Trophoblast cell (in vitro differentiated cells and primary cell): ENCODE results near the gene FANCC.

Experiments used
- DNase-seq, 2 donors: peaks; one replicate each; pipeline ENCODE4 v3.0.0-alpha.2; 2016
- H2AFZ ChIP-seq: 2 replicates; pipeline ENCODE4 v1.6.1; 2013; ENCODE audit warnings: low read length, moderate library complexity, mild to moderate bottlenecking; ENCODE audit not compliant: insufficient read depth, poor library complexity
- H2AK5ac ChIP-seq: 2 replicates; pipeline ENCODE4 v1.6.1; 2013; ENCODE audit warnings: mild to moderate bottlenecking, low read length
- H2BK120ac ChIP-seq: 2 replicates; pipeline ENCODE4 v1.6.1; 2013; ENCODE audit warnings: low read length, mild to moderate bottlenecking, moderate library complexity; ENCODE audit not compliant: insufficient read depth, poor library complexity
- H2BK12ac ChIP-seq: 2 replicates; pipeline ENCODE4 v1.6.1; 2013; ENCODE audit warnings: mild to moderate bottlenecking, low read length, moderate library complexity
- H2BK5ac ChIP-seq: 2 replicates; pipeline ENCODE4 v1.6.1; 2013; ENCODE audit warnings: low read length, low read depth, moderate library complexity, mild to moderate bottlenecking; ENCODE audit not compliant: poor library complexity
- H3K14ac ChIP-seq: 2 replicates; pipeline ENCODE4 v1.6.1; 2013; ENCODE audit warnings: mild to moderate bottlenecking, low read length
- H3K18ac ChIP-seq: 2 replicates; pipeline ENCODE4 v1.6.1; 2013; ENCODE audit warnings: mild to moderate bottlenecking, low read length
- H3K23ac ChIP-seq: 2 replicates; pipeline ENCODE4 v1.6.1; 2013; ENCODE audit warnings: low read length
- H3K27ac ChIP-seq: 2 replicates; pipeline ENCODE4 v1.5.1; 2013; ENCODE audit warnings: low read depth, mild to moderate bottlenecking, inconsistent platforms, low read length, moderate library complexity
- H3K27me3 ChIP-seq: 2 replicates; pipeline ENCODE4 v1.6.1; 2013; ENCODE audit warnings: inconsistent platforms, mild to moderate bottlenecking, low read length, moderate library complexity; ENCODE audit not compliant: insufficient read depth
- H3K36me3 ChIP-seq, 2 experiments: 1 replicate in 1 of 2; 2 replicates in 1 of 2; pipeline ENCODE4 v1.6.1; 2013; ENCODE audit warnings: low read length in 2 of 2, mild to moderate bottlenecking in 2 of 2, moderate library complexity in 1 of 2; ENCODE audit not compliant: insufficient read depth in 2 of 2, control insufficient read depth in 1 of 2
- H3K4ac ChIP-seq: 2 replicates; pipeline ENCODE4 v1.6.1; 2013; ENCODE audit warnings: low read depth, mild to moderate bottlenecking, low read length, moderate library complexity
- H3K4me1 ChIP-seq, 2 experiments: 1 replicate in 1 of 2; 2 replicates in 1 of 2; pipeline ENCODE4 v1.6.1; 2013; ENCODE audit warnings: low read length in 2 of 2, mild to moderate bottlenecking in 2 of 2, moderate library complexity in 1 of 2; ENCODE audit not compliant: insufficient read depth in 2 of 2, control insufficient read depth in 1 of 2
- H3K4me2 ChIP-seq: 2 replicates; pipeline ENCODE4 v1.6.1; 2013; ENCODE audit warnings: inconsistent platforms, mild to moderate bottlenecking, low read length, moderate library complexity
- H3K4me3 ChIP-seq: 2 replicates; pipeline ENCODE4 v1.5.1; 2013; ENCODE audit warnings: mild to moderate bottlenecking, low read depth, low read length, inconsistent platforms
- H3K79me1 ChIP-seq: one replicate; pipeline ENCODE4 v1.6.1; 2013; ENCODE audit warnings: low read length
- H3K79me2 ChIP-seq: 2 replicates; pipeline ENCODE4 v1.6.1; 2013; ENCODE audit warnings: low read length, mild to moderate bottlenecking; ENCODE audit not compliant: control insufficient read depth, insufficient read depth, poor library complexity
- H3K9ac ChIP-seq: 2 replicates; pipeline ENCODE4 v1.6.1; 2013; ENCODE audit warnings: mild to moderate bottlenecking, low read length
- H3K9me3 ChIP-seq: 2 replicates; pipeline ENCODE4 v1.6.1; 2013; ENCODE audit warnings: low read depth, mild to moderate bottlenecking, control low read depth, inconsistent platforms, low read length; ENCODE audit not compliant: insufficient read depth
- H4K12ac ChIP-seq: 2 replicates; pipeline ENCODE4 v1.6.1; 2013; ENCODE audit warnings: low read depth, mild to moderate bottlenecking, low read length, moderate library complexity
- H4K8ac ChIP-seq: 2 replicates; pipeline ENCODE4 v1.6.1; 2013; ENCODE audit warnings: low read depth, mild to moderate bottlenecking, low read length, moderate library complexity
- H4K91ac ChIP-seq: one replicate; pipeline ENCODE4 v1.6.1; 2013; ENCODE audit warnings: low read depth, mild to moderate bottlenecking, low read length, moderate library complexity
- WGBS: extraction: QIAGEN DNeasy Blood & Tissue Kit; methylation state at CpG from one replicate; pipeline ENCODE4 v1.1.7; 2013; ENCODE audit warnings: missing lambda C conversion rate; ENCODE audit not compliant: insufficient read length, insufficient coverage; ENCODE audit errors: extremely low coverage; 5-methylcytosine and 5-hydroxymethylcytosine counted together

The FANCC gene

GRCh38 chr9:95266649-95267048, 50.9 kb downstream of the FANCC start:
- no CpG with 5 or more reads among the region's 5 CpGs for WGBS
- DNase-seq: no peak
- Histone ChIP-seq H3K79me2 (no peaks in the 10 kb centered on the region), H3K14ac (no peak overlapping the region), H3K36me3 (no peaks in the 10 kb centered on the region), H3K4ac (no peak overlapping the region), H3K9me3 (peaks cover 2% of the 10 kb centered on the region), H3K79me1 (no peaks in the 10 kb centered on the region), H4K12ac (no peak overlapping the region), H3K4me1 (peaks cover 0 to 5% of the 10 kb centered on the region in 2 experiments), H2AK5ac (no peak overlapping the region), H3K4me2 (no peak overlapping the region), H2AFZ (no peak overlapping the region), H4K8ac (no peak overlapping the region), H3K18ac (no peak overlapping the region), H2BK120ac (no peak overlapping the region), H3K27ac (no peak overlapping the region), H3K9ac (no peak overlapping the region), H2BK12ac (no peak overlapping the region), H4K91ac (no peak overlapping the region), H2BK5ac (no peak overlapping the region), H3K27me3 (no peaks in the 10 kb centered on the region), H3K4me3 (no peak overlapping the region), H3K23ac (no peak overlapping the region)

GRCh38 chr9:95265960-95266359, 51.5 kb downstream of the FANCC start:
- Histone ChIP-seq H4K12ac (no peak overlapping the region), H2BK5ac (no peak overlapping the region), H3K18ac (no peak overlapping the region), H4K8ac (no peak overlapping the region), H3K9me3 (peaks cover 2% of the 10 kb centered on the region), H3K27me3 (no peaks in the 10 kb centered on the region), H2AFZ (no peak overlapping the region), H4K91ac (no peak overlapping the region), H3K79me2 (no peaks in the 10 kb centered on the region), H3K9ac (no peak overlapping the region), H3K36me3 (no peaks in the 10 kb centered on the region), H3K27ac (no peak overlapping the region), H3K4me2 (no peak overlapping the region), H2BK12ac (no peak overlapping the region), H2BK120ac (no peak overlapping the region), H3K79me1 (no peaks in the 10 kb centered on the region), H2AK5ac (no peak overlapping the region), H3K23ac (no peak overlapping the region), H3K4me3 (no peak overlapping the region), H3K4me1 (peaks cover 0 to 5% of the 10 kb centered on the region in 2 experiments), H3K14ac (no peak overlapping the region), H3K4ac (no peak overlapping the region)
- WGBS: no CpG with 5 or more reads among the region's 3 CpGs
- DNase-seq: no peak

GRCh38 chr9:95264954-95265615, 52.4 kb downstream of the FANCC start:
- no peaks in the 10 kb centered on the region for H3K36me3 ChIP-seq
- no CpG with 5 or more reads among the region's 5 CpGs for WGBS

GRCh38 chr9:95261890-95262289, 55.6 kb downstream of the FANCC start:
- Histone ChIP-seq H3K36me3 (no peaks in the 10 kb centered on the region), H2BK12ac (no peak overlapping the region), H2BK120ac (no peak overlapping the region), H3K79me1 (no peaks in the 10 kb centered on the region), H3K9me3 (peaks cover 2% of the 10 kb centered on the region), H3K27me3 (no peaks in the 10 kb centered on the region), H3K4ac (no peak overlapping the region), H3K79me2 (no peaks in the 10 kb centered on the region), H2AK5ac (no peak overlapping the region), H4K8ac (no peak overlapping the region), H3K23ac (no peak overlapping the region), H3K4me3 (no peak overlapping the region), H4K91ac (no peak overlapping the region), H3K9ac (no peak overlapping the region), H3K4me2 (no peak overlapping the region), H2AFZ (no peak overlapping the region), H4K12ac (no peak overlapping the region), H3K18ac (no peak overlapping the region), H3K14ac (no peak overlapping the region), H3K27ac (no peak overlapping the region), H2BK5ac (no peak overlapping the region), H3K4me1 (no peaks in the 10 kb centered on the region)
- WGBS: no CpG with 5 or more reads among the region's 1 CpG
- no peak for DNase-seq

More at GRCh38 chr9:95264954-95265615, 52.4 kb downstream of the FANCC start:
- Histone ChIP-seq H3K4me1 (peaks cover 0 to 5% of the 10 kb centered on the region in 2 experiments), H3K14ac (no peak overlapping the region), H3K27me3 (no peaks in the 10 kb centered on the region), H3K4me2 (no peak overlapping the region), H2BK12ac (no peak overlapping the region), H3K79me1 (no peaks in the 10 kb centered on the region), H4K91ac (no peak overlapping the region), H2BK120ac (no peak overlapping the region), H4K12ac (no peak overlapping the region), H3K27ac (no peak overlapping the region), H3K9ac (no peak overlapping the region), H3K79me2 (no peaks in the 10 kb centered on the region), H3K9me3 (peaks cover 2% of the 10 kb centered on the region), H3K4me3 (no peak overlapping the region), H3K4ac (no peak overlapping the region), H3K23ac (no peak overlapping the region), H2AK5ac (no peak overlapping the region), H2BK5ac (no peak overlapping the region), H2AFZ (no peak overlapping the region), H4K8ac (no peak overlapping the region), H3K18ac (no peak overlapping the region)
- DNase-seq: peak in 1 of 2 donors; percentile 31
